ENCODE measurements around the gene STK38. TPM values are rescaled to one million over a fixed set of nuclear protein-coding genes. Genes with fewer than 3 reads are reported as not detected.

Gene STK38
- polyA plus RNA-seq (2012; ENCODE audit: insufficient read length, low read depth) = 15.7 TPM

GRCh38 chr6:36546920-36547645 is at the start of gene STK38:
TSS of gene STK38 (minus strand) at chr6:36547479. CDS start at chr6:36540202, 7,277 bp downstream.
- peak; percentile 98 for TF ChIP-seq POLR2AphosphoS5 (IDR thresholded peaks at IDR 0.05; ENCODE audit: low read depth, low read length)
- TF ChIP-seq TAF1 (IDR thresholded peaks at IDR 0.05; ENCODE audit: borderline replicate concordance, insufficient read depth, low read length) = 0 out of 2 replicates have a peak, but pooled peaks have one; percentile 69
- TF ChIP-seq SIN3A (IDR thresholded peaks at IDR 0.05; ENCODE audit: borderline replicate concordance, insufficient read depth, low read length) = no peak
- TF ChIP-seq FOXP2 (optimal IDR thresholded peaks at IDR 0.05; ENCODE audit: borderline replicate concordance, extremely low read depth, extremely low read length, insufficient read depth) = peak; percentile 99

GRCh38 chr6:36596356-36596755 is 49.1 kb upstream of the STK38 start:
- peak; percentile 94 for TF ChIP-seq SIN3A (IDR thresholded peaks at IDR 0.05; ENCODE audit: borderline replicate concordance, insufficient read depth, low read length)
- no peak for TF ChIP-seq REST (IDR thresholded peaks at IDR 0.05; ENCODE audit: insufficient read depth in 1 of 2, low read depth in 2 of 2, low read length in 2 of 2)
- TF ChIP-seq FOXP2 (optimal IDR thresholded peaks at IDR 0.05; ENCODE audit: borderline replicate concordance, extremely low read depth, extremely low read length, insufficient read depth) = no peak
- no peak for TF ChIP-seq POLR2AphosphoS5 (IDR thresholded peaks at IDR 0.05; ENCODE audit: low read depth, low read length)
- TF ChIP-seq TAF1 (IDR thresholded peaks at IDR 0.05; ENCODE audit: borderline replicate concordance, insufficient read depth, low read length) = 0 out of 2 replicates have a peak, but pooled peaks have one; percentile 25

GRCh38 chr6:36594816-36595643 is 47.8 kb upstream of the STK38 start:
- TF ChIP-seq SIN3A (IDR thresholded peaks at IDR 0.05; ENCODE audit: borderline replicate concordance, insufficient read depth, low read length) = peak; percentile 63; the same call in 1 of the 2 replicates
- TF ChIP-seq POLR2AphosphoS5 (IDR thresholded peaks at IDR 0.05; ENCODE audit: low read depth, low read length) = peak; percentile 73; the same call in 1 of the 2 replicates
- TF ChIP-seq FOXP2 (optimal IDR thresholded peaks at IDR 0.05; ENCODE audit: borderline replicate concordance, extremely low read depth, extremely low read length, insufficient read depth) = no peak

- peak; percentile 92 for TF ChIP-seq SIN3A (IDR thresholded peaks at IDR 0.05; ENCODE audit: borderline replicate concordance, insufficient read depth, low read length)
- peak; percentile 29 to 59; a peak in 1 of 4 replicates for TF ChIP-seq REST (IDR thresholded peaks at IDR 0.05; ENCODE audit: insufficient read depth in 1 of 2, low read depth in 2 of 2, low read length in 2 of 2)
- TF ChIP-seq POLR2AphosphoS5 (IDR thresholded peaks at IDR 0.05; ENCODE audit: low read depth, low read length) = peak; percentile 100
- TF ChIP-seq FOXP2 (optimal IDR thresholded peaks at IDR 0.05; ENCODE audit: borderline replicate concordance, extremely low read depth, extremely low read length, insufficient read depth) = peak; percentile 87
- TF ChIP-seq TAF1 (IDR thresholded peaks at IDR 0.05; ENCODE audit: borderline replicate concordance, insufficient read depth, low read length) = peak; percentile 99
Observed at GRCh38 chr6:36594029-36594815, 46.9 kb upstream of the STK38 start, which contains the start of gene SRSF3. TSS of gene SRSF3 (plus strand) at chr6:36594362. CDS start at chr6:36596763, 2,401 bp downstream.

GRCh38 chr6:36593569-36594028 is 46.3 kb upstream of the STK38 start:
- TF ChIP-seq REST (IDR thresholded peaks at IDR 0.05; ENCODE audit: insufficient read depth in 1 of 2, low read depth in 2 of 2, low read length in 2 of 2) (peak in 1 of 2 experiments; percentile 33; a peak in 1 of 4 replicates), POLR2AphosphoS5 (IDR thresholded peaks at IDR 0.05; ENCODE audit: low read depth, low read length) (no peak)
